ENCODE results near the gene FANK1.

GRCh38 chr10:125911990-125912389, 15.6 kb downstream of the FANK1 start:
- TF ChIP-seq CTCF (IDR thresholded peaks at IDR 0.05), result no peak
- TF ChIP-seq POLR2A (IDR thresholded peaks at IDR 0.05), result no peak
